Limb (tissue), 2 donors: ENCODE measurements around the gene ORAI3.
A peak's percentile ranks its signal among the peaks of the same experiment; 100 is the strongest.
"Not testable (repeated sequence)": the region's sequence is repeated elsewhere in the genome, so short reads cannot be mapped to it uniquely, and the experiment has no call there.

Experiments used
- DNase-seq, 2 donors: peaks; one replicate each; pipeline ENCODE4 v3.0.0-alpha.2; 2016; ENCODE audit errors: extremely low spot score in 2 of 2

The ORAI3 gene

GRCh38 chr16:30924076-30924912 is 24.6 kb upstream of the ORAI3 start:
- DNase-seq: no peak

- DNase-seq: no peak
Measured at GRCh38 chr16:30924913-30925631, 23.8 kb upstream of the ORAI3 start.

- no peak for DNase-seq
Measured at GRCh38 chr16:30925632-30925987, 23.3 kb upstream of the ORAI3 start.

- no peak for DNase-seq
Measured at GRCh38 chr16:30925995-30926811, 22.7 kb upstream of the ORAI3 start.

GRCh38 chr16:30926937-30927788 is 21.7 kb upstream of the ORAI3 start:
- no peak for DNase-seq

- DNase-seq: peak; percentile 63 to 81
Measured at GRCh38 chr16:30927789-30928378, 21.0 kb upstream of the ORAI3 start.

- peak in 1 of 2 donors; percentile 47 for DNase-seq
Measured at GRCh38 chr16:30928390-30928789, 20.5 kb upstream of the ORAI3 start.

GRCh38 chr16:30929167-30929566 is 19.7 kb upstream of the ORAI3 start:
- no peak for DNase-seq

- DNase-seq: no peak
Measured at GRCh38 chr16:30930160-30930571, 18.7 kb upstream of the ORAI3 start.

- no peak for DNase-seq
Measured at GRCh38 chr16:30931068-30931650, 17.7 kb upstream of the ORAI3 start.

- no peak for DNase-seq
Measured at GRCh38 chr16:30934827-30935557, 13.9 kb upstream of the ORAI3 start.

- DNase-seq: no peak
Measured at GRCh38 chr16:30937692-30938091, 11.2 kb upstream of the ORAI3 start.

- not testable (repeated sequence) for DNase-seq
Measured at GRCh38 chr16:30939571-30939970, 9.3 kb upstream of the ORAI3 start.

- peak; percentile 21 to 71 for DNase-seq
Measured at GRCh38 chr16:30941600-30942425, 7.1 kb upstream of the ORAI3 start.

GRCh38 chr16:30942426-30942806 is 6.5 kb upstream of the ORAI3 start:
- DNase-seq: no peak

- no peak for DNase-seq
Measured at GRCh38 chr16:30944352-30944751, 4.5 kb upstream of the ORAI3 start.

- no peak for DNase-seq
Measured at GRCh38 chr16:30946671-30947540, 2.0 kb upstream of the ORAI3 start.

- no peak for DNase-seq
Measured at GRCh38 chr16:30947541-30947858, 1.4 kb upstream of the ORAI3 start.
